Measurements from ENCODE around the gene PRKD1. TPM values are rescaled to one million over a fixed set of nuclear protein-coding genes. Genes with fewer than 3 reads are reported as not detected.

PRKD1 gene
- total and polyA plus RNA-seq, 10 of the 15 experiments (the other 5 are each of a cell fraction or from before 2014, with no cell fraction given) = 0.02 to 0.56 TPM; not detected in 8

DNA sequence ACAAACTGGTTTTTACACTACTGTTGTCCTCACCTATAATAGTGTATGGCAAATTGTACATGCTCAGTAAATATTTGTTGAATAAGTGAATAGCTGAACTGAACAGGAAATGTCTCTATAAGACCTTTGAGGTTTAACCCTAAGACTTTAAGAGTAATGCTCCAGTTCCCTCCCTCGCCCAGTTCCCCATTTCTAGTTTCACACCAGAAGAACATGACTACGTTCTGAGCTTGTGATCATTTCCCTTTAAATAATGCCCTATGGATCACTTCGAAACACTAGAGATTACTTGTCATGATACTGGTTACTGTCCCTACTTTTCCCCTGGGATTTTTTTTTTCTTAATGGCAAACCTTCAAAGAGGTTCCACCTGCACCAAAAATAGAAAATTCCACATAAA, 69.3 kb downstream of the PRKD1 start (continued):
- TF ChIP-seq, protein P1, sequence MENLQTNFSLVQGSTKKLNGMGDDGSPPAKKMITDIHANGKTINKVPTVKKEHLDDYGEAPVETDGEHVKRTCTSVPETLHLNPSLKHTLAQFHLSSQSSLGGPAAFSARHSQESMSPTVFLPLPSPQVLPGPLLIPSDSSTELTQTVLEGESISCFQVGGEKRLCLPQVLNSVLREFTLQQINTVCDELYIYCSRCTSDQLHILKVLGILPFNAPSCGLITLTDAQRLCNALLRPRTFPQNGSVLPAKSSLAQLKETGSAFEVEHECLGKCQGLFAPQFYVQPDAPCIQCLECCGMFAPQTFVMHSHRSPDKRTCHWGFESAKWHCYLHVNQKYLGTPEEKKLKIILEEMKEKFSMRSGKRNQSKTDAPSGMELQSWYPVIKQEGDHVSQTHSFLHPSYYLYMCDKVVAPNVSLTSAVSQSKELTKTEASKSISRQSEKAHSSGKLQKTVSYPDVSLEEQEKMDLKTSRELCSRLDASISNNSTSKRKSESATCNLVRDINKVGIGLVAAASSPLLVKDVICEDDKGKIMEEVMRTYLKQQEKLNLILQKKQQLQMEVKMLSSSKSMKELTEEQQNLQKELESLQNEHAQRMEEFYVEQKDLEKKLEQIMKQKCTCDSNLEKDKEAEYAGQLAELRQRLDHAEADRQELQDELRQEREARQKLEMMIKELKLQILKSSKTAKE (IDR thresholded peaks at IDR 0.05; ENCODE audit: low read depth, poor library complexity, severe bottlenecking) = no peak
- TF ChIP-seq RCOR1 (conservative IDR thresholded peaks at IDR 0.05; ENCODE audit: low read depth, low read length) (no peak), ZNF24 (IDR thresholded peaks at IDR 0.05) (no peak), STAT1 (conservative IDR thresholded peaks at IDR 0.05) (no peak), GABPA (IDR thresholded peaks at IDR 0.05; ENCODE audit: low read depth) (no peak), KDM1A (IDR thresholded peaks at IDR 0.05; ENCODE audit: borderline replicate concordance) (no peak), ZNF687 (IDR thresholded peaks at IDR 0.05) (no peak), FOS (IDR thresholded peaks at IDR 0.05; ENCODE audit: borderline replicate concordance, extremely low read depth, insufficient read length) (no peak), PAX5 (IDR thresholded peaks at IDR 0.05; ENCODE audit: borderline replicate concordance, low read depth, low read length) (peak; percentile 66; the same call in 1 of the 2 replicates), ATF7 (IDR thresholded peaks at IDR 0.05; ENCODE audit: low read depth) (no peak), EGR1 (IDR thresholded peaks at IDR 0.05; ENCODE audit: borderline replicate concordance in 1 of 2, low read depth in 2 of 2, low read length in 2 of 2) (no peak), HDAC2 (IDR thresholded peaks at IDR 0.05) (no peak), EZH2 (IDR thresholded peaks at IDR 0.05; ENCODE audit: borderline replicate concordance, control insufficient read depth, low read depth, low read length) (no peak), RAD51 (IDR thresholded peaks at IDR 0.05) (no peak), MLLT1 (IDR thresholded peaks at IDR 0.05) (no peak), USF2 (IDR thresholded peaks at IDR 0.05; ENCODE audit: borderline replicate concordance, low read depth, low read length) (no peak), ETV6 (conservative IDR thresholded peaks at IDR 0.05 in 1 of 2, IDR thresholded peaks at IDR 0.05 in 1 of 2; ENCODE audit: borderline replicate concordance in 1 of 2, low read depth in 1 of 2) (peak in 1 of 2 experiments; percentile 36; a peak in 1 of 4 replicates), MTA3 (IDR thresholded peaks at IDR 0.05; ENCODE audit: borderline replicate concordance, low read length) (0 out of 2 replicates have a peak, but pooled peaks have one; percentile 30)
- TF ChIP-seq, protein P2, sequence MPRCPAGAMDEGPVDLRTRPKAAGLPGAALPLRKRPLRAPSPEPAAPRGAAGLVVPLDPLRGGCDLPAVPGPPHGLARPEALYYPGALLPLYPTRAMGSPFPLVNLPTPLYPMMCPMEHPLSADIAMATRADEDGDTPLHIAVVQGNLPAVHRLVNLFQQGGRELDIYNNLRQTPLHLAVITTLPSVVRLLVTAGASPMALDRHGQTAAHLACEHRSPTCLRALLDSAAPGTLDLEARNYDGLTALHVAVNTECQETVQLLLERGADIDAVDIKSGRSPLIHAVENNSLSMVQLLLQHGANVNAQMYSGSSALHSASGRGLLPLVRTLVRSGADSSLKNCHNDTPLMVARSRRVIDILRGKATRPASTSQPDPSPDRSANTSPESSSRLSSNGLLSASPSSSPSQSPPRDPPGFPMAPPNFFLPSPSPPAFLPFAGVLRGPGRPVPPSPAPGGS (IDR thresholded peaks at IDR 0.05; ENCODE audit: borderline replicate concordance, insufficient read depth, low read depth, low read length, poor library complexity, severe bottlenecking) = no peak
